GM12801 (cell line): Measurements from ENCODE around the gene PRSS23.

Source experiments
- CTCF ChIP-seq: IDR thresholded peaks from one replicate; pipeline ENCODE4 v1.5.1; 2011; ENCODE audit warnings: control low read depth; ENCODE audit not compliant: insufficient read length; ENCODE audit errors: extremely low read depth

The PRSS23 gene

DNA sequence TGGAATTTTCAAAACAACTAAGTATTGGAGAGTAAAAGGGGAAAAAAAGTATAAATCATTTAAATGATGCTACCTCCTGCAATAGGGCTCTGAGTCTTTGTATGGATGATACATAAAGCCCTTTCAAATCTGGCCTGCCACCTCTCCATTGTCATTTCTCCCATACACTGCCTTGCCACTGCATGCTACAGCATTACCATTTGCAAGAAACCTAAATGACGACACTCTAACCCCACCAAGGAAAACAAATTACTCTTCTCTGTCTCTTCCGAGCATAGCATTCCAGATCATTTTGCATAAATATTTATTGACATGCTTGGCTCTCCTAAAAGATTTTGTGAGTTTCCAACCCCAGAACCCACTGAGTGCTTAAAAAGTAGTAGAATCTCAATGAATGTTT, 34.5 kb upstream of the PRSS23 start:
- TF ChIP-seq CTCF, result no peak

DNA sequence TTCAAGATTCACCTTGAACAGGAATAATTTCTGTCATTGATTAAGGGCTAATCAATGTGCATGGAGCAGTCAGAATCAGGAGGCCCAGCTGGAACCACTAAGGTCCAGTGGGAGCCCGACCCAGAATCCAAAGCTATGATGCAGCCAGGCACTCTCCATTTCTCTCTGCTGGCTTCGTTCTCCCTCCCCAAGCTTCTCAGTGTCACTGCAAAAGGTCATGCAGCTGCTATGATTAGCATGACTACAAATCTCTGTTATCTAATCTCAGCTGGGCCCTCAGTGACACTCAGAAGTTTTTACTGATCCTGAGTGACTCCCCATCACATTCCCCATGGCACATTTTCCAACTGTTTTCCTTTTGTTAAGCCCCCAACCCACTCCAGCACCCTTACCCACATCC, 31.1 kb upstream of the PRSS23 start:
- no peak for TF ChIP-seq CTCF

DNA sequence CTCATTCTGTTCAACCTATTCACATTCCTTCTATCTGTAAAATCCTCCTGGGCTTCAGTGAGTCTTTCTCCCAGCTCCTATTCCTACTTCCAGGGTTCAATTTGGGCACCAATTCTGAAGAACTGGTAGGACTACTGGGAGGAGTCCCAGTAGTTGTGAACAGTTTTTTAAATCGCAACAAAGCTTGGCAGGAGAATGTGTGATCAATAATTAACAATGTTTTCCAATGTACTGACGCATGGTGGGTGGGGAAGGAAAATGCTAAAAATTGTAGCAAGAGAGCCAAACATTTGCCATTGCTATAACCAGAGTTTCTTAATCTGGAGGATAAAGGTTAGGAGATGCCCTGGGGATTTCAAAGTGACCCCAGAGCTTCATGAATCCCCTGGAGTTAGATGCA, 27.3 kb upstream of the PRSS23 start:
- no peak for TF ChIP-seq CTCF

DNA sequence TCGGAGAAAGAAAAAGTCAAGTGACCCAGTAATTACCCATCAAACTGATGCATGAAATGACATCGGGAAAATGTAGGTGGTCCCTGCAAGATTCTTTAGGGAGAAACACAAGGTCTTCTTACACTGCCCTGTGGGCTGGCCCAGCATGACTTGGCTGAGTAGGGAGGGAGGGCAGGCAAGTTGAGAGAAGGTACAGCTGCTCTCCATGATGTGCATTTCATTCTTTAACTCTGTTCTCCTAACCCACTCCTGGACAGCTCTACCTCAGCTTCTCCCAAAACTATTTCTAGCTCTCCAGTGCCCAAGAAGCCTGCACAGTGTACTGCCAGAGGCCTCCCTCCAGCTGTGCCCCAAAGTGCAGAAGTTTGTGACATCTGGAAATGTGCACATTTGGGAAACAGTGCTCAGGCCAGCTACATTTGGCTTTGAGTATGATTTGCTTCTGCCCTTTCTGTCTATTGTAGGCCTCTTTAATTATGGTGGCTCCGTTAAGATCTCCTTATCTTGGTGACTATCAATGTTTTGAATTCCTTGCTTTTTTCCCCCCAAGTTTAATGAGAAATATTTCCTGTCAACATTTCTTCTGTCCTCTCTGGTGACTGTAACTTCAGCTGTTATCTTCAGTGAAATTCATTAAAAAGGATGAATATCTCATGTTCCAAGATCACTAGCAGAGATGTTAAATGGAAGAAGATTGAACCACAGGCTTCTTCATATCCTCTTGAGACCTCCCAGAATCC, 26.7 kb upstream of the PRSS23 start:
- TF ChIP-seq CTCF, result no peak

DNA sequence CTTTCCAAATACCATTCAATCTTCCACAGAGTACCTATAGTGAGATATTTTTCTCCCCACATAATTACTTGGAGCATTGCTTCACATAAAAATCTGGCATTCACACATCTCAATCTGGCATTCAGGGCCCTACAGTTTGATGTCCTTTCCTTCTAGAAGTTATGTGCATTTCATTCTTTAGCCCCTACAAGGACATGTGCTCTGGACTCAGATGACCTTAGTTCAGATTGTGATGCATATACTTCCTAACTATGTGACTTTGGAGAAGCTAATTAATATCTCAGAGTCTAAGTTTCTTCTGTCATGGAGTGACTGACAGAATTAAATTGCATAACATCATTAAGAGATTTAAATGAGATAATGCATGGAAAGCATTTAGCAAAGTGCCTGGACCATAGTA, 25.9 kb upstream of the PRSS23 start:
- TF ChIP-seq CTCF, result no peak

DNA sequence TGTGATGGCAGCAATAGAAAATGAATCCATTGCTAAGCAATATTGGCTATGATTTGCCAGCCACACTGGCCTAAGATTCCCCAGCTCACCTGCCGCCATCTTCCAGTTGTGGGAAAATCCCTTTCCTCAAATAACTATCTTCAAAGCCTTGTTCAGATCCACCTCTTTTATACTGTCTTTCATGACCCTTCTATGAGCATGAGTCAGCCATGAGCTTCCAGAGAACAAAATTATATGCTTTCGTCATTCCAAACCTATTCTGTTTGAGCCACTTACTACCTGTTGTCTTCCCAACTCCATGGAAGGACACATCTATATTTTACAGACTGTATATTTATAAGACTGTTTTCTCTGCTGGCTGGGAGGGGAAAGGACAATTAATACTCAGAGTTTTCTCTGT, 25.0 kb upstream of the PRSS23 start:
- TF ChIP-seq CTCF, result no peak

GRCh38 chr11:86781546-86781945, 18.8 kb upstream of the PRSS23 start:
- TF ChIP-seq CTCF, result no peak
